HAP-1 (cell line): ENCODE data around the gene COL7A1.

Source experiments
- DNase-seq, 2 experiments: peaks; one replicate each; pipeline ENCODE4 v3.0.0-alpha.2; 2016 to 2020; ENCODE audit warnings: low spot score in 2 of 2
- H3K27me3 ChIP-seq: fragments of 250-450 bp; sonication (Bioruptor Pico); 2 replicates; pipeline ENCODE4 v1.5.1; 2020; ENCODE audit warnings: low read depth, mild to moderate bottlenecking, moderate library complexity
- H3K36me3 ChIP-seq: fragments of 250-450 bp; sonication (Bioruptor Pico); replicated peaks from 2 replicates; pipeline ENCODE4 v1.5.1; 2020; ENCODE audit warnings: mild to moderate bottlenecking
- H3K4me1 ChIP-seq: fragments of 250-450 bp; sonication (Bioruptor Pico); 2 replicates; pipeline ENCODE4 v1.5.1; 2020; ENCODE audit warnings: mild to moderate bottlenecking
- H3K4me3 ChIP-seq: fragments of 250-450 bp; sonication (Bioruptor Pico); 2 replicates; pipeline ENCODE4 v1.5.1; 2020; ENCODE audit warnings: mild to moderate bottlenecking, moderate library complexity
- H3K9me3 ChIP-seq: fragments of 250-450 bp; sonication (Bioruptor Pico); 2 replicates; pipeline ENCODE4 v1.5.1; 2020; ENCODE audit warnings: mild to moderate bottlenecking, moderate library complexity
- in situ Hi-C: fragments of 300-500 bp; cut with MboI; formaldehyde crosslinking; loops from 3 replicates; pipeline ENCODE4 v1.14.3; 2020; ENCODE audit warnings: low sequenced_read_pairs, inconsistent platforms, mixed read lengths

COL7A1 gene

GRCh38 chr3:48591436-48591835 is 3.7 kb downstream of the COL7A1 start:
- Histone ChIP-seq H3K36me3 (no peaks in the 10 kb centered on the region), H3K4me3 (no peak overlapping the region), H3K9me3 (no peaks in the 10 kb centered on the region), H3K4me1 (no peaks in the 10 kb centered on the region), H3K27me3 (peaks cover 34% of the 10 kb centered on the region)
- in situ Hi-C loops, result no loop called here
- no peak for DNase-seq

- DNase-seq, result no peak
- H3K36me3 ChIP-seq, result no peaks in the 10 kb centered on the region
- no peak overlapping the region for H3K4me3 ChIP-seq
- no peaks in the 10 kb centered on the region for H3K9me3 ChIP-seq
- H3K4me1 ChIP-seq, result no peaks in the 10 kb centered on the region
- peaks cover 13% of the 10 kb centered on the region for H3K27me3 ChIP-seq
- in situ Hi-C loops, result no loop called here
These were observed 6.9 kb downstream of the COL7A1 start for GRCh38 chr3:48588230-48588629.

- Histone ChIP-seq H3K4me1 (no peaks in the 10 kb centered on the region), H3K36me3 (no peaks in the 10 kb centered on the region), H3K27me3 (peaks cover 9% of the 10 kb centered on the region), H3K4me3 (no peak overlapping the region), H3K9me3 (no peaks in the 10 kb centered on the region)
- DNase-seq, result no peak
- in situ Hi-C loops, result no loop called here
These were observed 7.4 kb downstream of the COL7A1 start for GRCh38 chr3:48587686-48588085.

- Histone ChIP-seq H3K9me3 (no peaks in the 10 kb centered on the region), H3K36me3 (no peaks in the 10 kb centered on the region), H3K27me3 (peaks cover 8% of the 10 kb centered on the region), H3K4me1 (no peaks in the 10 kb centered on the region), H3K4me3 (no peak overlapping the region)
- in situ Hi-C loops, result no loop called here
- no peak for DNase-seq
These were observed 9.7 kb downstream of the COL7A1 start for GRCh38 chr3:48585411-48585810.

GRCh38 chr3:48584836-48585235 is 10.3 kb downstream of the COL7A1 start:
- no peaks in the 10 kb centered on the region for H3K9me3 ChIP-seq
- H3K4me1 ChIP-seq, result no peaks in the 10 kb centered on the region
- peaks cover 2% of the 10 kb centered on the region for H3K27me3 ChIP-seq
- no peak for DNase-seq
- H3K4me3 ChIP-seq, result no peak overlapping the region
- in situ Hi-C loops, result no loop called here
- no peaks in the 10 kb centered on the region for H3K36me3 ChIP-seq

- Histone ChIP-seq H3K4me3 (no peak overlapping the region), H3K4me1 (no peaks in the 10 kb centered on the region), H3K9me3 (no peaks in the 10 kb centered on the region), H3K27me3 (no peaks in the 10 kb centered on the region), H3K36me3 (no peaks in the 10 kb centered on the region)
- in situ Hi-C loops, result no loop called here
- no peak for DNase-seq
These were observed 13.3 kb downstream of the COL7A1 start for GRCh38 chr3:48581621-48582481.

- Histone ChIP-seq H3K36me3 (no peaks in the 10 kb centered on the region), H3K27me3 (no peaks in the 10 kb centered on the region), H3K9me3 (no peaks in the 10 kb centered on the region), H3K4me1 (no peaks in the 10 kb centered on the region), H3K4me3 (no peak overlapping the region)
- DNase-seq, result no peak
- in situ Hi-C loops, result no loop called here
These were observed 18.5 kb downstream of the COL7A1 start for GRCh38 chr3:48576647-48577046.

- H3K4me1 ChIP-seq, result no peaks in the 10 kb centered on the region
- no peaks in the 10 kb centered on the region for H3K9me3 ChIP-seq
- no peaks in the 10 kb centered on the region for H3K27me3 ChIP-seq
- H3K4me3 ChIP-seq, result no peak overlapping the region
- no peak for DNase-seq
- in situ Hi-C loops, result no loop called here
- no peaks in the 10 kb centered on the region for H3K36me3 ChIP-seq
These were observed 19.8 kb downstream of the COL7A1 start for GRCh38 chr3:48575366-48575765.

- H3K36me3 ChIP-seq, result no peaks in the 10 kb centered on the region
- H3K4me1 ChIP-seq, result no peaks in the 10 kb centered on the region
- no peak for DNase-seq
- in situ Hi-C loops, result no loop called here
- H3K27me3 ChIP-seq, result no peaks in the 10 kb centered on the region
- no peak overlapping the region for H3K4me3 ChIP-seq
- H3K9me3 ChIP-seq, result no peaks in the 10 kb centered on the region
These were observed 21.1 kb downstream of the COL7A1 start for GRCh38 chr3:48573973-48574585.

- no peak for DNase-seq
- Histone ChIP-seq H3K4me1 (no peaks in the 10 kb centered on the region), H3K36me3 (no peaks in the 10 kb centered on the region), H3K4me3 (no peak overlapping the region), H3K9me3 (no peaks in the 10 kb centered on the region), H3K27me3 (no peaks in the 10 kb centered on the region)
- in situ Hi-C loops, result no loop called here
These were observed 22.6 kb downstream of the COL7A1 start for GRCh38 chr3:48572517-48572916.

GRCh38 chr3:48571938-48572337 is 23.2 kb downstream of the COL7A1 start:
- Histone ChIP-seq H3K27me3 (no peaks in the 10 kb centered on the region), H3K4me3 (no peak overlapping the region), H3K4me1 (no peaks in the 10 kb centered on the region), H3K36me3 (no peaks in the 10 kb centered on the region), H3K9me3 (no peaks in the 10 kb centered on the region)
- in situ Hi-C loops, result no loop called here
- no peak for DNase-seq

- Histone ChIP-seq H3K4me3 (no peak overlapping the region), H3K36me3 (no peaks in the 10 kb centered on the region), H3K4me1 (no peaks in the 10 kb centered on the region), H3K9me3 (no peaks in the 10 kb centered on the region), H3K27me3 (no peaks in the 10 kb centered on the region)
- DNase-seq, result no peak
- in situ Hi-C loops, result no loop called here
These were observed 25.2 kb downstream of the COL7A1 start for GRCh38 chr3:48569808-48570450.

- Histone ChIP-seq H3K4me3 (no peak overlapping the region), H3K9me3 (no peaks in the 10 kb centered on the region), H3K4me1 (no peaks in the 10 kb centered on the region), H3K27me3 (no peaks in the 10 kb centered on the region), H3K36me3 (no peaks in the 10 kb centered on the region)
- in situ Hi-C loops, result no loop called here
- DNase-seq, result no peak
These were observed 25.7 kb downstream of the COL7A1 start for GRCh38 chr3:48569400-48569799.

GRCh38 chr3:48568476-48568875 is 26.7 kb downstream of the COL7A1 start:
- DNase-seq, result no peak
- H3K4me1 ChIP-seq, result no peaks in the 10 kb centered on the region
- H3K36me3 ChIP-seq, result no peaks in the 10 kb centered on the region
- no peaks in the 10 kb centered on the region for H3K27me3 ChIP-seq
- H3K4me3 ChIP-seq, result no peak overlapping the region
- H3K9me3 ChIP-seq, result no peaks in the 10 kb centered on the region
- in situ Hi-C loops, result no loop called here
